Nephron progenitor cell (in vitro differentiated cells): Measurements from ENCODE around the gene ERCC2.

ENCODE experiments used
- DNase-seq: peaks from one replicate; pipeline ENCODE4 v3.0.0; 2021
- H3K27ac Mint-ChIP-seq: 2 replicates; pipeline ENCODE4 v1.8.0; 2021; ENCODE audit warnings: mild to moderate bottlenecking, moderate library complexity, mixed read lengths
- H3K27me3 Mint-ChIP-seq: 2 replicates; pipeline ENCODE4 v1.8.0; 2021; ENCODE audit warnings: mild to moderate bottlenecking, low read depth, mixed read lengths; ENCODE audit not compliant: poor library complexity
- H3K36me3 Mint-ChIP-seq: 2 replicates; pipeline ENCODE4 v1.8.0; 2021; ENCODE audit warnings: low read depth, mixed read lengths
- H3K4me1 Mint-ChIP-seq: 2 replicates; pipeline ENCODE4 v1.8.0; 2021; ENCODE audit warnings: mixed read lengths
- H3K4me3 Mint-ChIP-seq: 2 replicates; pipeline ENCODE4 v1.8.0; 2021; ENCODE audit warnings: mild to moderate bottlenecking, moderate library complexity, mixed read lengths
- H3K9me3 Mint-ChIP-seq: 2 replicates; pipeline ENCODE4 v1.8.0; 2021; ENCODE audit warnings: mild to moderate bottlenecking, moderate library complexity, mixed read lengths
- TF ChIP-seq, protein P1 (sequence below): fragments of 200-600 bp; sonication (generic); IDR thresholded peaks from 2 replicates; pipeline ENCODE4 v1.5.0; 2021; ENCODE audit warnings: antibody characterized with exemption

The ERCC2 gene

DNA sequence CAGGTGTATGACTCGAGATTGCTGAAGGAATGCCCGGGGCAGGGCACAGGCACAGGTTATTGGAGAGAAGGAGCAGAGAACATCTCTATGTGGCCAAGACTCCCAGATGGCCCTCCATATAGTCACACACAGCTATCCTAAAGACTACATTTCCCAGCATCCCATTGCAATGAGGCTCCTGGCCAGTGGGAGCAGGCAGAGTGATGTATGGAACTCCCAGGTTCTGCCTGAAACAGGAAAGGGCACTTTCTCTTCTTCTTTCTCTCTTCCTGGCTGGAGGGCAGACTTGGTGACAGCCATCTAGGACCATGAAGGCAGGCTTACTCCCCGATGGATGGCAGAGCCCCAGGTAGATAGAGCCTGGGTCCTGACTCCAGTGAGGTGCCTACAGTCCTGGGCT lies 21.0 kb upstream of the ERCC2 start:
- H3K4me1 Mint-ChIP-seq = no peaks in the 10 kb centered on the region
- H3K27me3 Mint-ChIP-seq = peaks cover 59% of the 10 kb centered on the region
- TF ChIP-seq, protein P1, sequence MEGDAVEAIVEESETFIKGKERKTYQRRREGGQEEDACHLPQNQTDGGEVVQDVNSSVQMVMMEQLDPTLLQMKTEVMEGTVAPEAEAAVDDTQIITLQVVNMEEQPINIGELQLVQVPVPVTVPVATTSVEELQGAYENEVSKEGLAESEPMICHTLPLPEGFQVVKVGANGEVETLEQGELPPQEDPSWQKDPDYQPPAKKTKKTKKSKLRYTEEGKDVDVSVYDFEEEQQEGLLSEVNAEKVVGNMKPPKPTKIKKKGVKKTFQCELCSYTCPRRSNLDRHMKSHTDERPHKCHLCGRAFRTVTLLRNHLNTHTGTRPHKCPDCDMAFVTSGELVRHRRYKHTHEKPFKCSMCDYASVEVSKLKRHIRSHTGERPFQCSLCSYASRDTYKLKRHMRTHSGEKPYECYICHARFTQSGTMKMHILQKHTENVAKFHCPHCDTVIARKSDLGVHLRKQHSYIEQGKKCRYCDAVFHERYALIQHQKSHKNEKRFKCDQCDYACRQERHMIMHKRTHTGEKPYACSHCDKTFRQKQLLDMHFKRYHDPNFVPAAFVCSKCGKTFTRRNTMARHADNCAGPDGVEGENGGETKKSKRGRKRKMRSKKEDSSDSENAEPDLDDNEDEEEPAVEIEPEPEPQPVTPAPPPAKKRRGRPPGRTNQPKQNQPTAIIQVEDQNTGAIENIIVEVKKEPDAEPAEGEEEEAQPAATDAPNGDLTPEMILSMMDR = no peak
- DNase-seq = no peak
- no peaks in the 10 kb centered on the region for H3K9me3 Mint-ChIP-seq
- H3K36me3 Mint-ChIP-seq = no peaks in the 10 kb centered on the region
- H3K4me3 Mint-ChIP-seq = no peak overlapping the region
- H3K27ac Mint-ChIP-seq = no peak overlapping the region

DNA sequence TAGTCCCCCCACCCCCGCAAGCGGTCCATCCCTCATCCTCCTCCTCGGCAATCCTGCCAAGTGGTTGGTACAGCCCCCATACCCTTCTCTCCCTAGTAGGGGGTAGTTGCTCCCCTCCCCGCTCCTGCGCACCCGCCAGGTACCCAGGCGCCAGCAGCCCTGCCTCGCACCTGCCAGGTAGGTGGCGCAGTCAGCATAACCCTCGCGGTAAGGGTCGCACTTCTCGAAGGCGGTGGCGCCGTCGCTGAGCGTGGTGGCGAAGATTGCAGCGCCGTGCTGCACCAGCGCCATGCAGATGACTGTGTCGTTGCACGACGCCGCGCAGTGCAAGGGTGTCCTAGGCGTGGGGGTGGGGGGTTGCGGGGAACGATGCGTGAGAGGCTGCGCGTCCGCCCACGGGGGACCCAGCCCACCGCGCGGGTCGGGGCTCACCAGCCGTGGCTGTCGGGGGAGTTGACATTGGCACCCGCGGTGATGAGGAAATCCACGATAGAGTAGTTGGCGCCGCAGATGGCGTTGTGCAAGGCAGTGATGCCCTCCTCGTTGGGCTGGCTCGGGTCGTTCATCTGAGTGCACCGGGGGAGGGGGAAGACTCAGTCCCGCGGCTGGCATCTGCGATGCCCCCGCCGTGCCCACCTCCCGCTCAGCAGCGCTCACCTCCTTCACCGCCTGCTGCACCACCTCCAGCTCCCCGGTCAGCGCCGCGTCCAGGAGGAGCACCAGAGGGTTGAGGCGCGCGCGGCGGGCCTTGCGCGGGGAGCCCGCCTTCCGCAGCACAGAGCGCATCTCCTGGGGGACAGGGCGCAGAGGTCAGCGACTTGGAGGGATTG lies 15.2 kb upstream of the ERCC2 start:
- no peaks in the 10 kb centered on the region for H3K4me1 Mint-ChIP-seq
- H3K27ac Mint-ChIP-seq = no peak overlapping the region
- DNase-seq = no peak
- H3K27me3 Mint-ChIP-seq = peaks cover 52% of the 10 kb centered on the region
- H3K9me3 Mint-ChIP-seq = no peaks in the 10 kb centered on the region
- no peak overlapping the region for H3K4me3 Mint-ChIP-seq
- no peaks in the 10 kb centered on the region for H3K36me3 Mint-ChIP-seq
- TF ChIP-seq, protein P1 = no peak

DNA sequence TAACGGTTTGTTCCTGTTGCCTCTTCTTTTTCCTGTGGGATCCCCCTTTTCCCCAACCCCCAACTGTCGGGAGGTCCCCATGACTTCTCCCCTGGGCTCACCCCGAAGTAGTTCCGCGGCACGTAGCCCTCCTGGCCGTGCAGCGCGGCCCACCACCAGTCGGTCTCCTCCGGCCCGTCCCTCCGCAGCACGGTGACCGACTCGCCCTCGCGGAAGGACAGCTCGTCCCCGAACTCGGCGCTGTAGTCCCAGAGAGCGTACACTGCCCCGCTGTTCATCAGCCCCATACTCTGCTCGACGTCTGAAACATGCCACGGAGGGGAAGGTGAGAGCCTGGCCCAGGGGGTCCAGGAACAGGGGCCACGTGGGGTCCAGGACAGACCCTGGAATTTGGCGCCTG lies 12.1 kb upstream of the ERCC2 start:
- Mint-ChIP-seq H3K9me3 (no peaks in the 10 kb centered on the region), H3K27me3 (peaks cover 35% of the 10 kb centered on the region), H3K36me3 (no peaks in the 10 kb centered on the region), H3K4me1 (no peaks in the 10 kb centered on the region), H3K4me3 (no peak overlapping the region), H3K27ac (no peak overlapping the region)
- TF ChIP-seq, protein P1 = no peak
- no peak for DNase-seq

DNA sequence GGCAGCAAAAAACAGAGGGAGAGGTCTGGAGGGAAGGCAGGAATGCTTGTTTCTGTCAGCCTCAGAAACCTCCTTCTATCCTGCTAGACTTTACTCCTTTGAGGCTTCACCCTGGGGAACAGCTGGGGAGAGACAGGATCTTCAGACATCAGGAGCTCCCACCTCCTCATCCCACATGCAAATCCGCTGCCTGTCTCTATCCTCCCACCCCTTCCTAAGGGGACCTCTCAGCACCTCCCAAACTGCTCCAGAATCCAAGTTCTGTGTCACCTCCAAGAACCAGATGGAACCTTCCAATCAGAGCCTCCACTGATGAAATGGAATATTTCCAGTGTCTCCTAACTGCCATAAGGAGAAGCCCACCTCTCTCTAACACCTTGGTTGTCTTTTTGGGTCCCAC lies 9.7 kb upstream of the ERCC2 start:
- TF ChIP-seq, protein P1 = no peak
- Mint-ChIP-seq H3K27ac (no peak overlapping the region), H3K36me3 (no peaks in the 10 kb centered on the region), H3K4me1 (peaks cover 12% of the 10 kb centered on the region), H3K4me3 (no peak overlapping the region), H3K27me3 (peaks cover 14% of the 10 kb centered on the region), H3K9me3 (no peaks in the 10 kb centered on the region)
- no peak for DNase-seq

DNA sequence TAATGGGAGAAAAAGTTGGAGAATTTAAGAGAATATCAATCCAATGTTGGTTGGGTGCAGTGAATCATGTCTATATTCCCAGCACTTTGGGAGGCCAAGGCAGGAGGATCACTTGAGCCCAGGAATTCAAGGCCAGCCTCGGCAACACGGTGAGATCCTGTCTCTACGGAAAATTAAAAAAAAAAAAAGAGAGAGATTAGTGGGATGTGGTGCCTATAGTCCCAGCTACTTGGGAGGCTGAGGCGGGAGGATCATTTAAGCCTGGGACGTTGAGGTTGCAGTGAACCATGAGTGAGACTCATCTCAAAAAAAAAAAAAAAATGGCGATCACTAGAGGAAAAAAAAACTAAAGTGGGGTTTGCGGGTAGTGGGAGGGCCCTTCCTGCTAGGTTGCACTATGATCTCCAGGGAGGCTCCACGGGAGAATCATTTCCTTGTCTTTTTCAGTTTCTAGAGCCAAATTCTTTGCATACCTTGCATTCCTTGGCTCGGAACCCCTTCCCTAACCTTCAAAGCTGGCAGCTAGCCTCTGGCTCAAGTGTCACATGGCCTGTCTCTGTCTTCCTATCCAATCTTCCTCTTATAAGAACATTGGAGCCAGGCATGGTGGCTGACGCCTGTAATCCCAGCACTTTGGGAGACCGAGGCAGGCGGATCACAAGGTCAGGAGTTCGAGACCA lies 5.8 kb upstream of the ERCC2 start:
- peak; percentile 50 for DNase-seq

More for the DNA sequence above, 5.8 kb upstream of the ERCC2 start:
- Mint-ChIP-seq H3K9me3 (no peaks in the 10 kb centered on the region), H3K4me1 (peaks cover 29% of the 10 kb centered on the region), H3K36me3 (no peaks in the 10 kb centered on the region), H3K4me3 (no peak overlapping the region), H3K27ac (peak overlapping the region; percentile 64), H3K27me3 (peaks cover 3% of the 10 kb centered on the region)
- TF ChIP-seq, protein P1 = no peak
